Measurements from ENCODE around the gene CSF1.

The CSF1 gene

GRCh38 chr1:109873278-109874175 is 37.1 kb upstream of the CSF1 start:
- no peak overlapping the region for H3K27ac ChIP-seq
- no peak for DNase-seq

GRCh38 chr1:109874445-109874844 is 36.2 kb upstream of the CSF1 start:
- no peak overlapping the region for H3K4me3 ChIP-seq (ENCODE audit: low read depth, low read length)
- no peaks in the 10 kb centered on the region for H3K27me3 ChIP-seq (ENCODE audit: insufficient read depth, low read depth, severe bottlenecking)
- H3K9me3 ChIP-seq (ENCODE audit: severe bottlenecking) = no peaks in the 10 kb centered on the region
- TF ChIP-seq CTCF (IDR thresholded peaks at IDR 0.05; ENCODE audit: low read depth, low read length) = no peak
- no peaks in the 10 kb centered on the region for H3K36me3 ChIP-seq
- H3K27ac ChIP-seq = no peak overlapping the region
- DNase-seq = no peak

More at GRCh38 chr1:109873278-109874175, 37.1 kb upstream of the CSF1 start:
- Histone ChIP-seq H3K9me3 (ENCODE audit: severe bottlenecking) (no peaks in the 10 kb centered on the region), H3K27me3 (ENCODE audit: insufficient read depth, low read depth, severe bottlenecking) (no peaks in the 10 kb centered on the region), H3K4me3 (ENCODE audit: low read depth, low read length) (no peak overlapping the region), H3K36me3 (no peaks in the 10 kb centered on the region)
- TF ChIP-seq CTCF (IDR thresholded peaks at IDR 0.05; ENCODE audit: low read depth, low read length) = no peak

- Histone ChIP-seq H3K27me3 (ENCODE audit: insufficient read depth, low read depth, severe bottlenecking) (no peaks in the 10 kb centered on the region), H3K9me3 (ENCODE audit: severe bottlenecking) (no peaks in the 10 kb centered on the region), H3K4me3 (ENCODE audit: low read depth, low read length) (no peak overlapping the region), H3K36me3 (no peaks in the 10 kb centered on the region), H3K27ac (no peak overlapping the region)
- DNase-seq = no peak
- TF ChIP-seq CTCF (IDR thresholded peaks at IDR 0.05; ENCODE audit: low read depth, low read length) = no peak
These were observed 34.8 kb upstream of the CSF1 start for GRCh38 chr1:109875874-109876273.

- Histone ChIP-seq H3K27me3 (ENCODE audit: insufficient read depth, low read depth, severe bottlenecking) (no peaks in the 10 kb centered on the region), H3K9me3 (ENCODE audit: severe bottlenecking) (no peaks in the 10 kb centered on the region), H3K4me3 (ENCODE audit: low read depth, low read length) (no peak overlapping the region), H3K36me3 (no peaks in the 10 kb centered on the region), H3K27ac (no peak overlapping the region)
- TF ChIP-seq CTCF (IDR thresholded peaks at IDR 0.05; ENCODE audit: low read depth, low read length) = no peak
- no peak for DNase-seq
These were observed 33.9 kb upstream of the CSF1 start for GRCh38 chr1:109876617-109877316.

- Histone ChIP-seq H3K27me3 (ENCODE audit: insufficient read depth, low read depth, severe bottlenecking) (no peaks in the 10 kb centered on the region), H3K9me3 (ENCODE audit: severe bottlenecking) (no peaks in the 10 kb centered on the region), H3K4me3 (ENCODE audit: low read depth, low read length) (no peak overlapping the region), H3K27ac (no peak overlapping the region), H3K36me3 (no peaks in the 10 kb centered on the region)
- DNase-seq = peak; percentile 25
- no peak for TF ChIP-seq CTCF (IDR thresholded peaks at IDR 0.05; ENCODE audit: low read depth, low read length)
These were observed 33.3 kb upstream of the CSF1 start for GRCh38 chr1:109877317-109877771.
